ENCODE measurements around the gene FOXJ3. TPM values are rescaled to one million over a fixed set of nuclear protein-coding genes. Genes with fewer than 3 reads are reported as not detected.

The FOXJ3 gene
- total RNA-seq, 2 experiments from 2014 or later = 43.1 to 44.0 TPM

GRCh38 chr1:42305639-42306038, 29.4 kb downstream of the FOXJ3 start:
- Mint-ChIP-seq H3K27me3 (no peaks in the 10 kb centered on the region), H3K9me3 (peaks cover 13% of the 10 kb centered on the region), H3K36me3 (ENCODE audit: low read depth) (peaks cover 53% of the 10 kb centered on the region), H3K4me3 (no peak overlapping the region), H3K4me1 (ENCODE audit: low read depth) (peaks cover 33% of the 10 kb centered on the region), H3K27ac (no peak overlapping the region)
- intact Hi-C loops (cut with micrococcal nuclease) = no loop called here
- TF ChIP-seq CTCF (IDR thresholded peaks at IDR 0.05) = no peak
- ATAC-seq (no peak), DNase-seq (no peak)
- ChIA-PET CTCF (no interaction called here), POLR2A (interaction anchor here (0.6 kb wide), 1 partner anchor 9 kb away, joined by 3 read pairs; no protein-coding TSS in a partner anchor)

- no peak overlapping the region for H3K27ac Mint-ChIP-seq
- no peak for ATAC-seq
- no peaks in the 10 kb centered on the region for H3K27me3 Mint-ChIP-seq
- DNase-seq = no peak
- POLR2A ChIA-PET = no interaction called here
- H3K4me1 Mint-ChIP-seq (ENCODE audit: low read depth) = peaks cover 40% of the 10 kb centered on the region
- H3K4me3 Mint-ChIP-seq = no peak overlapping the region
- CTCF ChIA-PET = no interaction called here
- peaks cover 67% of the 10 kb centered on the region for H3K36me3 Mint-ChIP-seq (ENCODE audit: low read depth)
- no peak for TF ChIP-seq CTCF (IDR thresholded peaks at IDR 0.05)
- H3K9me3 Mint-ChIP-seq = peaks cover 26% of the 10 kb centered on the region
- intact Hi-C loops (cut with micrococcal nuclease) = no loop called here
Measured at GRCh38 chr1:42302034-42302433, 33.0 kb downstream of the FOXJ3 start.

GRCh38 chr1:42298520-42298919, 36.5 kb downstream of the FOXJ3 start:
- Mint-ChIP-seq H3K4me1 (ENCODE audit: low read depth) (peaks cover 28% of the 10 kb centered on the region), H3K27ac (peak overlapping the region; percentile 3)
- ATAC-seq = no peak

GRCh38 chr1:42295816-42296215, 39.2 kb downstream of the FOXJ3 start:
- ChIA-PET CTCF (no interaction called here), POLR2A (interaction anchor here (1.7 kb wide), 1 partner anchor 138 kb away, joined by 4 read pairs; no protein-coding TSS in a partner anchor)
- peaks cover 53% of the 10 kb centered on the region for H3K36me3 Mint-ChIP-seq (ENCODE audit: low read depth)
- DNase-seq (no peak), ATAC-seq (no peak)
- TF ChIP-seq CTCF (IDR thresholded peaks at IDR 0.05) = no peak
- no peaks in the 10 kb centered on the region for H3K27me3 Mint-ChIP-seq
- H3K9me3 Mint-ChIP-seq = peaks cover 15% of the 10 kb centered on the region
- H3K4me1 Mint-ChIP-seq (ENCODE audit: low read depth) = peaks cover 38% of the 10 kb centered on the region
- intact Hi-C loops (cut with micrococcal nuclease) = no loop called here
- no peak overlapping the region for H3K27ac Mint-ChIP-seq
- H3K4me3 Mint-ChIP-seq = no peak overlapping the region

More at GRCh38 chr1:42298520-42298919, 36.5 kb downstream of the FOXJ3 start:
- no peak for TF ChIP-seq CTCF (IDR thresholded peaks at IDR 0.05)
- H3K9me3 Mint-ChIP-seq = peaks cover 25% of the 10 kb centered on the region
- no peak for DNase-seq
- POLR2A ChIA-PET = no interaction called here
- peaks cover 57% of the 10 kb centered on the region for H3K36me3 Mint-ChIP-seq (ENCODE audit: low read depth)
- intact Hi-C loops (cut with micrococcal nuclease) = no loop called here
- CTCF ChIA-PET = no interaction called here
- no peak overlapping the region for H3K4me3 Mint-ChIP-seq
- no peaks in the 10 kb centered on the region for H3K27me3 Mint-ChIP-seq

GRCh38 chr1:42290130-42290529, 44.9 kb downstream of the FOXJ3 start:
- CTCF ChIA-PET = no interaction called here
- Mint-ChIP-seq H3K4me3 (no peak overlapping the region), H3K27me3 (no peaks in the 10 kb centered on the region), H3K36me3 (ENCODE audit: low read depth) (peaks cover 21% of the 10 kb centered on the region), H3K4me1 (ENCODE audit: low read depth) (peaks cover 20% of the 10 kb centered on the region), H3K27ac (no peak overlapping the region), H3K9me3 (no peaks in the 10 kb centered on the region)
- ATAC-seq (no peak), DNase-seq (no peak)
- intact Hi-C loops (cut with micrococcal nuclease) = no loop called here
- POLR2A ChIA-PET = no interaction called here
- TF ChIP-seq CTCF (IDR thresholded peaks at IDR 0.05) = no peak
